Tibial nerve (tissue), 4 donors: ENCODE measurements around the gene OR52A1. TPM values are rescaled to one million over a fixed set of nuclear protein-coding genes. Genes with fewer than 3 reads are reported as not detected.

Experiments
- DNase-seq, 2 donors: peaks; one replicate each; pipeline ENCODE4 v3.0.0-alpha.2; 2019; ENCODE audit warnings: low spot score in 2 of 2
- H3K27ac ChIP-seq, 4 donors: fragments of 200-600 bp; sonication (generic) in 3 of 4; one replicate each; pipeline ENCODE4 v1.5.1; 2017 to 2019; ENCODE audit warnings: mild to moderate bottlenecking in 1 of 4
- H3K27me3 ChIP-seq, 2 donors: fragments of 200-600 bp; sonication (generic) in 1 of 2; one replicate each; pipeline versions ENCODE4 v1.5.1 to v1.6.0; 2017 to 2019
- H3K36me3 ChIP-seq, 3 donors: fragments of 200-600 bp; sonication (generic); one replicate each; pipeline ENCODE4 v1.5.1; 2018 to 2019
- H3K4me1 ChIP-seq, 4 donors: fragments of 200-600 bp; sonication (generic) in 3 of 4; one replicate each; pipeline ENCODE4 v1.5.1; 2017 to 2019
- H3K4me3 ChIP-seq, 4 donors: fragments of 200-600 bp; sonication (generic) in 3 of 4; one replicate each; pipeline ENCODE4 v1.5.1; 2017 to 2019; ENCODE audit warnings: mild to moderate bottlenecking in 1 of 4, moderate library complexity in 1 of 4
- H3K9me3 ChIP-seq, 4 donors: fragments of 200-600 bp; sonication (generic) in 3 of 4; one replicate each; pipeline ENCODE4 v1.5.1; 2017 to 2019
- EP300 ChIP-seq, 2 donors: sonication (generic); formaldehyde crosslinking; IDR thresholded peaks; one replicate each; pipeline ENCODE4 v1.6.1; 2017; ENCODE audit warnings: antibody characterized with exemption in 2 of 2, mild to moderate bottlenecking in 1 of 2
- POLR2A ChIP-seq, 2 donors: fragments of 450-650 bp; IDR thresholded peaks; one replicate each; pipeline ENCODE4 v1.6.1; 2017; ENCODE audit warnings: antibody characterized with exemption in 2 of 2, mild to moderate bottlenecking in 2 of 2, moderate library complexity in 2 of 2
- WGBS, 2 donors: methylation state at CpG; one replicate each; pipeline ENCODE4 v1.1.5; 2018; 5-methylcytosine and 5-hydroxymethylcytosine counted together
- total RNA-seq, 4 donors: library from RNA; depleted of rRNA; stranded (reverse); fragments of >200 nt; gene quantifications; one replicate each; pipeline ENCODE4 v1.1.0, GENCODE V29; 2016
- TF ChIP-seq, protein P1 (sequence below), 5 experiments: fragments of 200-600 bp in 3 of 5; fragments of 450-650 bp in 2 of 5; sonication (generic) in 3 of 5; IDR thresholded peaks; one replicate each; pipeline ENCODE4 v1.5.1; 2016 to 2019; ENCODE audit warnings: antibody characterized with exemption in 5 of 5, mild to moderate bottlenecking in 3 of 5, moderate library complexity in 2 of 5

OR52A1 gene
- total RNA-seq, 4 donors from 2014 or later = not detected

GRCh38 chr11:5102246-5102645, 52.3 kb downstream of the OR52A1 start:
- TF ChIP-seq EP300 (IDR thresholded peaks at IDR 0.05) (no peak), POLR2A (IDR thresholded peaks at IDR 0.05) (no peak)
- TF ChIP-seq, protein P1, sequence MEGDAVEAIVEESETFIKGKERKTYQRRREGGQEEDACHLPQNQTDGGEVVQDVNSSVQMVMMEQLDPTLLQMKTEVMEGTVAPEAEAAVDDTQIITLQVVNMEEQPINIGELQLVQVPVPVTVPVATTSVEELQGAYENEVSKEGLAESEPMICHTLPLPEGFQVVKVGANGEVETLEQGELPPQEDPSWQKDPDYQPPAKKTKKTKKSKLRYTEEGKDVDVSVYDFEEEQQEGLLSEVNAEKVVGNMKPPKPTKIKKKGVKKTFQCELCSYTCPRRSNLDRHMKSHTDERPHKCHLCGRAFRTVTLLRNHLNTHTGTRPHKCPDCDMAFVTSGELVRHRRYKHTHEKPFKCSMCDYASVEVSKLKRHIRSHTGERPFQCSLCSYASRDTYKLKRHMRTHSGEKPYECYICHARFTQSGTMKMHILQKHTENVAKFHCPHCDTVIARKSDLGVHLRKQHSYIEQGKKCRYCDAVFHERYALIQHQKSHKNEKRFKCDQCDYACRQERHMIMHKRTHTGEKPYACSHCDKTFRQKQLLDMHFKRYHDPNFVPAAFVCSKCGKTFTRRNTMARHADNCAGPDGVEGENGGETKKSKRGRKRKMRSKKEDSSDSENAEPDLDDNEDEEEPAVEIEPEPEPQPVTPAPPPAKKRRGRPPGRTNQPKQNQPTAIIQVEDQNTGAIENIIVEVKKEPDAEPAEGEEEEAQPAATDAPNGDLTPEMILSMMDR (IDR thresholded peaks at IDR 0.05) = no peak
- Histone ChIP-seq H3K27me3 (no peaks in the 10 kb centered on the region), H3K27ac (no peak overlapping the region), H3K36me3 (no peaks in the 10 kb centered on the region), H3K9me3 (no peaks in the 10 kb centered on the region), H3K4me1 (no peaks in the 10 kb centered on the region), H3K4me3 (no peak overlapping the region)
- DNase-seq = no peak
- WGBS, 2 donors = 38 to 76% methylated on average over 2 of the region's 2 CpGs

GRCh38 chr11:5096011-5096410, 58.5 kb downstream of the OR52A1 start:
- no peaks in the 10 kb centered on the region for H3K9me3 ChIP-seq

More at GRCh38 chr11:5096011-5096410, 58.5 kb downstream of the OR52A1 start:
- 80 to 89% methylated on average over 2 of the region's 2 CpGs for WGBS, 2 donors
- no peaks in the 10 kb centered on the region for H3K27me3 ChIP-seq
- H3K4me1 ChIP-seq = no peaks in the 10 kb centered on the region
- H3K4me3 ChIP-seq = no peak overlapping the region
- no peak for DNase-seq
- no peak for TF ChIP-seq EP300 (IDR thresholded peaks at IDR 0.05)
- H3K36me3 ChIP-seq = no peaks in the 10 kb centered on the region
- no peak overlapping the region for H3K27ac ChIP-seq

Other genes starting within 250 kb of the OR52A1 start
- not detected for gene OR51G2, start 235.4 kb downstream of the OR52A1 start, total RNA-seq
- not detected for gene OR51G1, start 230.4 kb downstream of the OR52A1 start, total RNA-seq
- not detected for gene OR51A4, start 207.2 kb downstream of the OR52A1 start, total RNA-seq
- not detected for gene OR51A2, start 199.0 kb downstream of the OR52A1 start, total RNA-seq
- not detected for gene OR51L1, start 159.9 kb downstream of the OR52A1 start, total RNA-seq
- gene OR52J3, start 108.2 kb downstream of the OR52A1 start, total RNA-seq = not detected
- gene OR52E2, start 95.1 kb downstream of the OR52A1 start, total RNA-seq = not detected
- not detected for gene OR52E1, start 85.2 kb downstream of the OR52A1 start, total RNA-seq
- not detected for gene OR52A5, start 16.4 kb downstream of the OR52A1 start, total RNA-seq
- gene OR51V1, start 45.9 kb upstream of the OR52A1 start, total RNA-seq = not detected
- gene HBB, start 72.3 kb upstream of the OR52A1 start, total RNA-seq = 100 to 1,000 TPM in 2 of 4 donors, 10 to 100 TPM in 1, not detected in 1; 61.6 to 425 (median 151) TPM
- gene HBD, start 79.7 kb upstream of the OR52A1 start, total RNA-seq = 1 to 10 TPM in 1 of 4 donors, not detected in 3; 5.4 TPM
- gene HBG1, start 95.1 kb upstream of the OR52A1 start, total RNA-seq = not detected
- not detected for gene HBG2, start 100.0 kb upstream of the OR52A1 start, total RNA-seq
- not detected for gene HBE1, start 115.2 kb upstream of the OR52A1 start, total RNA-seq
- 1 to 10 TPM in 1 of 4 donors, under 1 TPM in 2, not detected in 1; 0.42 to 1.5 (median 0.98) TPM for gene OR51B4, start 147.2 kb upstream of the OR52A1 start, total RNA-seq
- under 1 TPM in 1 of 4 donors, not detected in 3; 0.63 TPM for gene OR51B2, start 169.5 kb upstream of the OR52A1 start, total RNA-seq
- gene OR51B5, start 188.8 kb upstream of the OR52A1 start, total RNA-seq = 1 to 10 TPM in 3 of 4 donors, not detected in 1; 1.3 to 2.9 (median 2.0) TPM
- not detected for gene OR51B6, start 196.8 kb upstream of the OR52A1 start, total RNA-seq
- gene OR51M1, start 229.1 kb upstream of the OR52A1 start, total RNA-seq = not detected